ENCODE data around the gene SH2D1B.

The SH2D1B gene

GRCh38 chr1:162381941-162382750, 29.8 kb downstream of the SH2D1B start:
- DNase-seq (ENCODE audit: low spot score): no peak

DNA sequence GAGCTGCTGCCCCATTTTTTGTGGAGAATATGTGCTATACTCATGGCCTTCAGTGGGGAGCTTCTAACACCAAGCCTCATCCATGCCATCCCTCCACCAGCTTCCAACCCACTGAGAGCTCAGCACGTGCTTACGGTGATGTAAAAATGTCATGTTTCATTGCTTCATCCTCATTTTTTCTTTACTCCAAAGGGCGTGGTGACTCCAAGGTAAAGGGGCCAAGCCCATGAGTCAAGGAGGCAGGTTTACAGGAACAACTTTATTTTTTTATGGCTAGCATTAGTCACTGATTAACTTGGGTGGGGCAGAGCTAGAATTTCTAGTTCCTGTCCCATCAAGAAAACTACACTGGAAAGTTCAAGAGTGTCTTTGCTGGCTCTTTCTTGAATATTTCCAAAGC, 30.6 kb downstream of the SH2D1B start, which contains the start of gene C1orf226:
Gene C1orf226, plus strand, starts transcription at position 346 of the 400 bp plus-strand sequence. CDS start 174 bp downstream, outside the sequence.
- no peak for DNase-seq (ENCODE audit: low spot score)

DNA sequence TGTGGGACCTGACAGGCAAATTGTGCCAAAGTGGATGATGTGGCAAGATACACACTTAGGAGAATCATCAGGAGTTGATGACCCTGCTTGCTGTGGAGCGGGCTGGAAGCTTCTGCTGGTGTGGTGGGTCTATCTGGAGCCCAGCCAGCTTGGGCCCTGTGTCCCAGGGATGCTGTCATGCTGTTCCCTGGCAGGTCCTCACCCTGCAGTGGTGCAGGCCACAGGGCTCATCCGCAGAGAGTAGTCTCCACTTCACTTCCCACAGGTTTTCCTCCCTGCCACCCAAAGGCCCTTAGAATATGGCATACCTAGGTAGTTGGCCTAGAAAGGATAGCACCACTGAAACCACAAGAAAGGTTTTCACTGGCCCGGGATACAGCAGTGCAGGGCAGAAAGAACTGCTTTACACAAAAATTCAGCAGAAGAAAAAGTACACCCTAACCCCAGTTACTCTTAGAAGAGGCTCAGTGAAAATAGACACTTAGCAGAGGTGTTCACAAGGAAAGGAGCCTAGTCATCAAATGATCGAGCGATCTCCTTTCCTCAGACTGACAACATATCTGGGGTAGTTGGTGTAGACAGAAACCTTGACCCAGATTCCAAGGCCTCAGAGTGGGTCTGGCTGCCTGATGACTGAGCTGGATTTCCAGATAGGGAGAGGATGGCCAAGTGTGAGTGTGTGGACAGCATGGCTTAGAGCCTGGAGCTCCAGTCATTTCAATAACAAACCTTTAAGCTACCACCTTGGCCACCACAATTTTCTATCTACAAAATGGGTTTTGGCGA, 31.7 kb downstream of the SH2D1B start:
- no peak for DNase-seq (ENCODE audit: low spot score)

DNA sequence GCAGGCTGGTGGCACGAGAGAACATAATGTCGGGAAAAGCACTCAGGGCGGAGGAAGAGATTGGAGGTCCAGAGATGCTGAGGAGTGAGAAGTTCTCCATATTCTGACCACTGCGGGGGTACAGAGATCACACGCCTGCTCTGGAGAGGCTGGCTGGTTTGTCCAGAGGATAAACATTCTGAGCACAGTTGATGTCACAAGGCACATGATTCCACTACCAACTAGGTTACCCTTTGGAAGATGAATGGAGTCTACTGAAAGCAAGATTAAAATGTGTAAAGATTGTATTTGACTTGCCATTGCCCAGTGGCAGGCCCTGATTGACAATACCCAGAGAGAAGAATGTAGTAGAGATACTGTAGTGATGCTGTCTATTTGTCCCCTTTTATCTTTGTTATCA, 35.2 kb downstream of the SH2D1B start, which contains the start of gene SPATA46:
Gene SPATA46, minus strand, starts transcription at position 164 of the 400 bp plus-strand sequence. Its CDS starts 64 bp downstream, at position 100.
- DNase-seq (ENCODE audit: low spot score): no peak

DNA sequence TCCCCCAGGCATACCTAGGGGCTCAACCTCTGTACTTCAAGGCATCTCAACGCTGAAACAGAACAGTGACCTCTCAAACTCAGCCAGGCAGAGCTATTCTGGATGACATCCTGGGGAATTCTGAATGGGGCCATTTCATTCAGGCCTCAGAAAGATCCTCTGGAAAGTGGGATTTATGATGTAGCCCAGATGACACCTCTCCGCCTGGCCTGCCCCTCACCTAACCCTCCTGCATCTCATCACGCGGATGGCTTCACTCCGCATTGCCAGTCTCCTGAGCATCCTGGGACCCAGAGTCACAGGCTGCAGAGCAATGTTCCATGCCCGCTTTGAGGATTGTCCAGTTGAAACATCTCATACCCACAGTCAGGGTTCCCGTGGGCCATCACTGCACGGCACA, 36.5 kb downstream of the SH2D1B start:
- DNase-seq (ENCODE audit: low spot score): no peak

DNA sequence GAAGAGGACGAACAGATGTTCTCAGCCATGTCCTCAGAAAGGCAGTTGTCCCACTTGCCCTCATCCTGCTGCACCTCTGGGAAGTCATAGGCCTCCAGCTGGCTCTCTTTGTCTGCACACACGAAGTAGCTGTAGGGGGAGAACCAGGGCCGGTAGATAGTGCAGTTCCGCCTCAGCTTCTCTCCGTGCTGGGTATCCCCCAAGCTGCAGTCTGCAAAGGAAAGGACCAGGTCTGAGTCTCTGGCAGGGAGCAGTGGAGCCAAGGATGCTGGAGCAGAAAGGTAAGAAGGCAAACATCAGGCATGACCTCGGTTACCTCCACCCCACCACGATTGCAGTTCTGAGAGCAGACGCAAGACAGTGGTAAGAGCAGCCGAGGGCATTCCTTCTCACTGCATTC, 37.5 kb downstream of the SH2D1B start:
- DNase-seq (ENCODE audit: low spot score): no peak

GRCh38 chr1:162373541-162374260, 38.2 kb downstream of the SH2D1B start:
- DNase-seq (ENCODE audit: low spot score): no peak

- DNase-seq (ENCODE audit: low spot score): no peak
These were observed 38.9 kb downstream of the SH2D1B start for GRCh38 chr1:162373072-162373427.

DNA sequence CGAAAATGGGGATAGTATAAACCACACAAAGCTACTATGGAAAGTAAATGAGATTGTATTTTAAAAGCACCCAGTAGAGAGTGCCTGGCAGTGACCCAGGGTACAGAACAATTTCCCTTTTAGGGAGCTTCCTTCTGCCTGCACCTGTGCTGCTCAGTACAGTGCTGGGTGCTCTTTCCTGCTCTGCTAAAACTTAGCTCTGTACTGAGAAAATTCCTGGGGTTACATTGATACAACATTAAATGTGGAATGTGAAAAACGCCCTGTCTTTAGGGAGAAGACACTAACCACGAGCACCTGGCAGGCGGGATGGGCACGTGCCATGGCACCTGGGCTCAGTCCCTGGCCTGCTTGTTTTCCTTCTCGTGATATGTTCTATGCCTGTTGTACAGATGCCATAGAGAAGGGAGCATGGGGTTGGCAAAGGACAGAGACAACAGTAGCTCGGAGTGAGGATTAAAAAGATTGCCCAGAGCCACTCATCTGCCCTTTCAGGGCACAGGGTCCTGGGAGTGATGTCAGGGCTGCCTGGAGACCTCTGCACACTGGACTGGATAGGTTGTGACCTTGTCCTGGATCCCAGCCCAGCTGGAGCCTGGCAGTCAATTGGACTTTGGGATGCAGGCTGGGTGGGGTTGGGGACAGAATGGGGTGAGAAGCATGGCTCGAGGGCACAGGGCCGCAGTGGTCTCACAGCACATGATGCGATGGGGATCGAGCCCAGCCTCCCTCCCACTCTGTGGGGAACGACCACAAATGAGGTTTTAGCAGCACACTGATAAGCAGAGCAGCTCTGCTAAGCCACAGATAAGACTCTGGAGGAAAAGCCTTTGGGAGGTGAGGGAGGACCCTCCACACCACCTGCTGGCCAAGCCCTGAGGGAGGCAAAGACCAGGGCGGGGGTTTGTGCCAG, 39.5 kb downstream of the SH2D1B start:
- no peak for DNase-seq (ENCODE audit: low spot score)

- DNase-seq (ENCODE audit: low spot score): no peak
These were observed 40.3 kb downstream of the SH2D1B start for GRCh38 chr1:162371611-162372010.

DNA sequence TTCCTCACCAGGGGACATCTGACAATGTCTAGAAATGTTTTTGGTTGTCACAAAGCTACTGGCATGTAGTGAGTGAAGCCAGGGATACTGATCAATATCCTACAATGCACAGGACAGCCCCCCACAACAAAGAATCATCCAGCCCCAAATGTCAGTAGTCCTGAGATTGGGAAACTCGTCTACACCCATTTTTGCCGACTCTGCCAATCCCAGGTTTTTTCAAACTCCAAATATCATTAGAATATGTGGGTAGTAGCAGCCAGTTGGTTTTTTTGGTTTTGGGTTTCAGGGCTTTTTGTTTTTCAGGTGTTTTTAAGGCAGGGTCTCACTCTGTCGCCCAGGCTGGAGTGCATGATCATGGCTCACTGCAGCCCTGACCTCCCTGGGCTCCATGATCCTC, 41.2 kb downstream of the SH2D1B start:
- no peak for DNase-seq (ENCODE audit: low spot score)

- DNase-seq (ENCODE audit: low spot score): no peak
These were observed 41.8 kb downstream of the SH2D1B start for GRCh38 chr1:162370161-162370560.

- no peak for DNase-seq (ENCODE audit: low spot score)
These were observed 42.4 kb downstream of the SH2D1B start for GRCh38 chr1:162369571-162369970.

- no peak for DNase-seq (ENCODE audit: low spot score)
These were observed 43.5 kb downstream of the SH2D1B start for GRCh38 chr1:162368451-162368850.

DNA sequence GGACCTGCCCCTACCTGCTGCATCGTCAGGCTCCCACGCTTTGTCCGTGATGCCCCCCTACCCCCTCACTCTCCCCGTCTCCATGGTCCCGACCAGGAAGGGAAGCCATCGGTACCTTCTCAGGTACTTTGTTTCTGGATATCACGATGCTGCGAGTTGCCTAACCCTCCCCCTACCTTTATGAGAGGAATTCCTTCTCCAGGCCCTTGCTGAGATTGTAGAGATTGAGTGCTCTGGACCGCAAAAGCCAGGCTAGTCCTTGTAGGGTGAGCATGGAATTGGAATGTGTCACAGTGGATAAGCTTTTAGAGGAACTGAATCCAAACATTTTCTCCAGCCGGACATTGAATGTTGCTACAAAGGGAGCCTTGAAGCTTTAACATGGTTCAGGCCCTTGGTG, 44.2 kb downstream of the SH2D1B start:
- DNase-seq (ENCODE audit: low spot score): no peak

- DNase-seq (ENCODE audit: low spot score): no peak
These were observed 44.9 kb downstream of the SH2D1B start for GRCh38 chr1:162367073-162367472.

DNA sequence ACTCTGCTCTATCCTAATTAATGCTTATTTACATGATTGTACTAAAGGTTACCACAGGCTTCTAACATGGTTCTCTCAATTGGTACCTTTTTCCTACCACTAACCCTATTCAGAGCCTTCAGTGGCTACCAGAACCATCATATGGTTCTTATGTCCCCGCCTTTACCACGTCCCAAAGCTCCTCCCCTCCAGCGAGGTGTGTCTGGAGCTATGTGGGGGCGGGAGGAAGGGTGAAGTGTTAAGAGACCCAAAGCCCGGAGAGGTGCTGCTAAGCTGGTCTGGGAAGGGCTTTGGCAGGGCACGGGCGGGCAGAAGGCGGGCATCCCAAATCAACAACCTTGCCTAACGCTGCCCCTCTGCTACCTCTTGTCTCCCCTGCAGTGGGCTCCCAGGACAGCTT, 45.3 kb downstream of the SH2D1B start:
- DNase-seq (ENCODE audit: low spot score): no peak

- no peak for DNase-seq (ENCODE audit: low spot score)
These were observed 45.8 kb downstream of the SH2D1B start for GRCh38 chr1:162366149-162366548.

GRCh38 chr1:162365284-162366020, 46.5 kb downstream of the SH2D1B start:
- DNase-seq (ENCODE audit: low spot score): no peak

GRCh38 chr1:162364498-162364897, 47.4 kb downstream of the SH2D1B start:
- DNase-seq (ENCODE audit: low spot score): no peak

- no peak for DNase-seq (ENCODE audit: low spot score)
These were observed 48.1 kb downstream of the SH2D1B start for GRCh38 chr1:162363823-162364222.

Measured in hematopoietic multipotent progenitor cell treated with erythropoietin and hydrocortisone succinate and interleukin-3 and kit ligand, for 15 days (in vitro differentiated cells).